ENCODE measurements around the gene FKRP.

FKRP gene

GRCh38 chr19:46748325-46749109, 2.7 kb downstream of the FKRP start:
- TF ChIP-seq, protein P1, sequence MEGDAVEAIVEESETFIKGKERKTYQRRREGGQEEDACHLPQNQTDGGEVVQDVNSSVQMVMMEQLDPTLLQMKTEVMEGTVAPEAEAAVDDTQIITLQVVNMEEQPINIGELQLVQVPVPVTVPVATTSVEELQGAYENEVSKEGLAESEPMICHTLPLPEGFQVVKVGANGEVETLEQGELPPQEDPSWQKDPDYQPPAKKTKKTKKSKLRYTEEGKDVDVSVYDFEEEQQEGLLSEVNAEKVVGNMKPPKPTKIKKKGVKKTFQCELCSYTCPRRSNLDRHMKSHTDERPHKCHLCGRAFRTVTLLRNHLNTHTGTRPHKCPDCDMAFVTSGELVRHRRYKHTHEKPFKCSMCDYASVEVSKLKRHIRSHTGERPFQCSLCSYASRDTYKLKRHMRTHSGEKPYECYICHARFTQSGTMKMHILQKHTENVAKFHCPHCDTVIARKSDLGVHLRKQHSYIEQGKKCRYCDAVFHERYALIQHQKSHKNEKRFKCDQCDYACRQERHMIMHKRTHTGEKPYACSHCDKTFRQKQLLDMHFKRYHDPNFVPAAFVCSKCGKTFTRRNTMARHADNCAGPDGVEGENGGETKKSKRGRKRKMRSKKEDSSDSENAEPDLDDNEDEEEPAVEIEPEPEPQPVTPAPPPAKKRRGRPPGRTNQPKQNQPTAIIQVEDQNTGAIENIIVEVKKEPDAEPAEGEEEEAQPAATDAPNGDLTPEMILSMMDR (IDR thresholded peaks at IDR 0.05; ENCODE audit: low read depth, low read length, missing control alignments), result peak; percentile 86
- no peak for DNase-seq (ENCODE audit: low read depth)

DNA sequence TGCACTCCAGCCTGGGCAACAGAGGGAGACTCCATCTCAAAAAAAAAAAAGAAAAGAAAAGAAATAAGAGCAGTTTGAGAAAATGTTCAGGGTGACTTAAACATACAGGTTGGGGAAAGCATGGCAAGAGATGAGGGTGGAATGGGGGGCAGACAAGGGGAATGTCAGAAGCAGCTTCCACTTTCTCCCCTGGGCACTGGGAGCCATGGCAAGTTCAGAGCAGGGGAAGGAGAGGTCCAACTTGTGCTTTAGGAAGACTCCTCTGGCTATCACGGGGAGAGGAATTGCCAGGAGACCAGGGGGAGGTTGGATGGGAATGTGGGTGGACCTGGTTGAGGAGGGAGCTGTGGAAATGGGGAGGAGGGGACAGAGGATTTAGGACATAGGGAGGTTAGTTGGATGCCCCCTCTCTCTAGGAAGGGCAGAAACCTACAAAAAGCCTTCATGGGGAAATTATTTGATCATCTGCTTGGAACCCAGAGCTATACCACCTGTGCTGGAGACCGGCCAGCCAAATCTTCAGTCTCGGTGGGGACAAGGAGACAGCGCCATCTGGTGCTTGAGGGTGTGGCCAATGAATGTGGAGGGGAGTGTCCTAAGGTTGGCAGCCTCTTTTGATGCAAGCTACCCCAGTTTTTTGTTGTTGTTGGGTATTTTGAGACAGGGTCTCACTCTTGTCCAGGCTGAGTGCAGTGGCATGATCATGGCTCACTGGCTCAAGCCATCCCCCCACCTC, 7.7 kb downstream of the FKRP start:
- no peak for DNase-seq (ENCODE audit: low read depth)
- TF ChIP-seq, protein P1 (IDR thresholded peaks at IDR 0.05; ENCODE audit: low read depth, low read length, missing control alignments), result peak; percentile 62
- H3K4me3 ChIP-seq (ENCODE audit: low read depth, low read length), result no peak overlapping the region

More at GRCh38 chr19:46748325-46749109, 2.7 kb downstream of the FKRP start:
- no peak overlapping the region for H3K4me3 ChIP-seq (ENCODE audit: low read depth, low read length)

GRCh38 chr19:46755077-46755852, 9.4 kb downstream of the FKRP start:
- H3K4me3 ChIP-seq (ENCODE audit: low read depth, low read length), result no peak overlapping the region
- TF ChIP-seq, protein P1 (IDR thresholded peaks at IDR 0.05; ENCODE audit: low read depth, low read length, missing control alignments), result no peak
- DNase-seq (ENCODE audit: low read depth), result no peak

- TF ChIP-seq, protein P1 (IDR thresholded peaks at IDR 0.05; ENCODE audit: low read depth, low read length, missing control alignments), result no peak
- no peak for DNase-seq (ENCODE audit: low read depth)
- no peak overlapping the region for H3K4me3 ChIP-seq (ENCODE audit: low read depth, low read length)
These were observed 10.1 kb downstream of the FKRP start for GRCh38 chr19:46755853-46756543.

- DNase-seq (ENCODE audit: low read depth), result no peak
- TF ChIP-seq, protein P1 (IDR thresholded peaks at IDR 0.05; ENCODE audit: low read depth, low read length, missing control alignments), result no peak
- no peak overlapping the region for H3K4me3 ChIP-seq (ENCODE audit: low read depth, low read length)
These were observed 10.7 kb downstream of the FKRP start for GRCh38 chr19:46756544-46756888.

DNA sequence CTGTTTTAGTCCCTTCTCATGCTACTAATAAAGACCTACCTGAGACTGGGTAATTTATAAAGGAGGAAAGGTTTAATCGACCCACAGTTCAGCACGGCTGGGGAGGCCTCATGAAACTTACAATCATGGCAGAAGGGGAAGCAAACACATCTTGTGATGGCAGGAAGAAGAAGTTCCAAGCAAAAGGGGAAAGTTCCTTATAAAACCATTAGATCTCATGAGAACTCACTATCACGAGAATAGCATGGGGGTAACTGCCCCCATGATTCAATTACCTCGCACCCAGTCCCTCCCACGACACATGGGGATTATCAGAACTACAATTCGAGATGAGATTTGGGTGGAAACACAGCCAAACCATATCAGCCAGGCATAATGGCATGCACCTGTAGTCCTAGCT, 13.3 kb downstream of the FKRP start:
- TF ChIP-seq, protein P1 (IDR thresholded peaks at IDR 0.05; ENCODE audit: low read depth, low read length, missing control alignments), result no peak
- DNase-seq (ENCODE audit: low read depth), result no peak
- no peak overlapping the region for H3K4me3 ChIP-seq (ENCODE audit: low read depth, low read length)

Measured in GM12864 (cell line).